Measurements from ENCODE around the gene CD6. TPM values are rescaled to one million over a fixed set of nuclear protein-coding genes. Genes with fewer than 3 reads are reported as not detected.

Gene CD6
- total and polyA plus RNA-seq, 11 donors = 0.08 to 6.1 (median 0.34) TPM; not detected in 1

DNA sequence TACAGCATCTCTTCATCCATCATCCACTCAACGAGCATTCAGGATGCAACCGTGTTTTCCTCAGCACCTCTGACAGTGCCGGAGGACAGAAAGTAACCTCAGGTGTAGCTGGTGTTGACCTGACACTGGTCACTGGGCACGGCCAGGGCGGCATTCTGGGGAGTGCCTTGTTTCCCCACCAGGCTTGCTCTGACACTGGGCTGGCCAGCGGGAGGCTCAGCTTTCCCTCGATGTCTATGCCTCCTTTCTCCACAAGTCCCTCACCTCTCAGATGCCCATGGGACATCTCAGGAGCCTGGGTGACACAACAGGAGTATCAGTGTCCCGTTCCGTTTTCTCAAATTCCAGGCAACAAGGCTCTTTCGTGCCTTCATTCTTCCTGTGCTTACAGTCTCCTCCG lies 28.9 kb downstream of the CD6 start:
- no peaks in the 10 kb centered on the region for H3K36me3 ChIP-seq
- intact Hi-C loops (cut with DNase I) = no loop called here
- H3K4me1 ChIP-seq = peaks cover 0 to 18% (median 0%) of the 10 kb centered on the region in 12 donors
- DNase-seq (no peak), ATAC-seq (no peak)
- H3K9me3 ChIP-seq = no peaks in the 10 kb centered on the region
- no peak overlapping the region for H3K4me3 ChIP-seq
- H3K27ac ChIP-seq = no peak overlapping the region
- no peak for TF ChIP-seq POLR2A (IDR thresholded peaks at IDR 0.05)
- TF ChIP-seq, protein P1, sequence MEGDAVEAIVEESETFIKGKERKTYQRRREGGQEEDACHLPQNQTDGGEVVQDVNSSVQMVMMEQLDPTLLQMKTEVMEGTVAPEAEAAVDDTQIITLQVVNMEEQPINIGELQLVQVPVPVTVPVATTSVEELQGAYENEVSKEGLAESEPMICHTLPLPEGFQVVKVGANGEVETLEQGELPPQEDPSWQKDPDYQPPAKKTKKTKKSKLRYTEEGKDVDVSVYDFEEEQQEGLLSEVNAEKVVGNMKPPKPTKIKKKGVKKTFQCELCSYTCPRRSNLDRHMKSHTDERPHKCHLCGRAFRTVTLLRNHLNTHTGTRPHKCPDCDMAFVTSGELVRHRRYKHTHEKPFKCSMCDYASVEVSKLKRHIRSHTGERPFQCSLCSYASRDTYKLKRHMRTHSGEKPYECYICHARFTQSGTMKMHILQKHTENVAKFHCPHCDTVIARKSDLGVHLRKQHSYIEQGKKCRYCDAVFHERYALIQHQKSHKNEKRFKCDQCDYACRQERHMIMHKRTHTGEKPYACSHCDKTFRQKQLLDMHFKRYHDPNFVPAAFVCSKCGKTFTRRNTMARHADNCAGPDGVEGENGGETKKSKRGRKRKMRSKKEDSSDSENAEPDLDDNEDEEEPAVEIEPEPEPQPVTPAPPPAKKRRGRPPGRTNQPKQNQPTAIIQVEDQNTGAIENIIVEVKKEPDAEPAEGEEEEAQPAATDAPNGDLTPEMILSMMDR (IDR thresholded peaks at IDR 0.05) = no peak
- peaks cover 0 to 27% (median 0%) of the 10 kb centered on the region in 9 donors for H3K27me3 ChIP-seq
- WGBS, 4 donors = 77 to 83% (median 79%) methylated on average over 11 of the region's 11 CpGs

DNA sequence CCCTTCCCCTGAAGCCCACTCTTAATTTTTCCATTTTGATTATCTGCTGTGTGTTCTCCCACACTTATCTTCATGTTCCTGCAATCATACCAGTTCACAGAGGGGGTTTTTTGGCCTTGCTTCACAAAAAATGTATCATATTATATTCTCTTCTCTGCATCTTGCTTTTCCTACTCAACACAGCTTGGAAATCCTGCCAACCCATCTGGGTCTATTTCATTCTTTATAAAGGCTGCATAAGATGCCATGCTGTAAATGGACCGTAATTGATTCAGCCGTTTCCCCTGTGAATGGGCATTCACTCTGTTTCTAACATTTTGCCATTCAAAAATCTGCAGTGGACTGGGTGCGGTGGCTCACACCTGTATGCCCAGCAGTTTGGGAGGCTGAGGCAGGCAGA lies 30.5 kb downstream of the CD6 start:
- H3K4me3 ChIP-seq = no peak overlapping the region
- H3K36me3 ChIP-seq = no peaks in the 10 kb centered on the region
- WGBS, 4 donors = 96 to 99% (median 98%) methylated on average over 3 of the region's 3 CpGs
- peaks cover 0 to 11% (median 0%) of the 10 kb centered on the region in 12 donors for H3K4me1 ChIP-seq
- DNase-seq (no peak), ATAC-seq (no peak)
- H3K27ac ChIP-seq = no peak overlapping the region
- intact Hi-C loops (cut with DNase I) = no loop called here
- H3K9me3 ChIP-seq = no peaks in the 10 kb centered on the region
- TF ChIP-seq POLR2A (IDR thresholded peaks at IDR 0.05) = no peak
- TF ChIP-seq, protein P1 (IDR thresholded peaks at IDR 0.05) = no peak
- H3K27me3 ChIP-seq = peaks cover 0 to 12% (median under 1%) of the 10 kb centered on the region in 9 donors

DNA sequence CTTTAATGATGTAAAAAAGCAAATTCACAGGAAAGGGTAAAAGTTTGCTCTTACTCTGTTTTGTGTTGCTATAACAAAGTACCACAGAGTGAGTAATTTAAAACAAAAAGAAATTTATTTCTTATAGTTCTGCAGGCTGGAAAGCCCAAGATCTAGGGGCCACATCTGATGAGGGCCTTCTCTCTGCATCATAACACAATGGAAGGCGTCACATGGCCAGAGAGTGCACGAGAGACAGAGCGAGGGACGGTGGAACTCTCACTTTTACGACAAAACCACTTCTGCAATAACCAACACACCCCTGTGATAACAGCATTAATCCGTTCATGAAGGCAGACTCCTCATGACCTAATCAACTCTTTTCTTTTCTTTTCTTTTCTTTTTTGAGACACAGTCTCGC lies 31.1 kb downstream of the CD6 start:
- no peaks in the 10 kb centered on the region for H3K36me3 ChIP-seq
- no peak overlapping the region for H3K27ac ChIP-seq
- 92 to 96% (median 94%) methylated on average over 7 of the region's 7 CpGs for WGBS, 4 donors
- ATAC-seq = no peak
- H3K9me3 ChIP-seq = no peaks in the 10 kb centered on the region
- H3K27me3 ChIP-seq = peaks cover 0 to 18% (median 8%) of the 10 kb centered on the region in 9 donors
- intact Hi-C loops (cut with DNase I) = no loop called here
- no peak for DNase-seq
- H3K4me3 ChIP-seq = no peak overlapping the region
- no peak for TF ChIP-seq POLR2A (IDR thresholded peaks at IDR 0.05)
- TF ChIP-seq, protein P1 (IDR thresholded peaks at IDR 0.05) = no peak
- H3K4me1 ChIP-seq = peaks cover 0 to 17% (median 6%) of the 10 kb centered on the region in 12 donors

DNA sequence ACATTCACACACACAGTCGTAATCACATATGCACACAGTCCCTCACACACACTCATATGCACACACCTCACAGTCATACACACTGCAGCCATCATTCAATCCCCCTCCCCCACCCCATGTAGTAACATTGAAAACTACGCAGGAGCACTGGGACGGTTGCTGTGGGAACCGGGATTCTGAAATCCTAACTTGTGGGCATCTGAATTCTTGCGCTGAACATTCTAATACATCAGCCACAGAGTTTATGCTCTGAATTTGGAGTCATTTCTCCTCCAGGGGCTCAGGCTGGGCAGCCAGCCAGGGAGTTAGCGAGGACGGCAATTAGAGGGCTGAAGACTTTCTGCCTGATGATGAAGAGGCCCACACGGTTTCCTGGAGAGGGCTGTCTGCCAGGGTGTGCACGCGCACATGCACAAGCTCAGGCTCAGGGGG lies 32.7 kb downstream of the CD6 start:
- peak in 1 of 5 donors; percentile 38 for DNase-seq
- ATAC-seq = no peak

More for the DNA sequence above, 32.7 kb downstream of the CD6 start:
- Histone ChIP-seq H3K27ac (no peak overlapping the region), H3K9me3 (no peaks in the 10 kb centered on the region), H3K4me1 (peaks cover 0 to 25% (median 12%) of the 10 kb centered on the region in 12 donors), H3K4me3 (no peak overlapping the region), H3K36me3 (no peaks in the 10 kb centered on the region), H3K27me3 (peaks cover 0 to 33% (median 18%) of the 10 kb centered on the region in 9 donors)
- no peak for TF ChIP-seq POLR2A (IDR thresholded peaks at IDR 0.05)
- TF ChIP-seq, protein P1 (IDR thresholded peaks at IDR 0.05) = no peak
- intact Hi-C loops (cut with DNase I) = no loop called here
- 43 to 57% (median 53%) methylated on average over 10 of the region's 10 CpGs for WGBS, 4 donors

Measured in heart left ventricle (tissue), 16 donors.